NOMO-1 treated with DMSO at 0.1 percent for 48 hours (cell line): Measurements from ENCODE around the gene COL2A1.

Source experiments
- DNase-seq: peaks from one replicate; lab custom pipeline; 2025; ENCODE audit not compliant: unreplicated experiment; lab: John Stamatoyannopoulos, UW

COL2A1 gene

DNA sequence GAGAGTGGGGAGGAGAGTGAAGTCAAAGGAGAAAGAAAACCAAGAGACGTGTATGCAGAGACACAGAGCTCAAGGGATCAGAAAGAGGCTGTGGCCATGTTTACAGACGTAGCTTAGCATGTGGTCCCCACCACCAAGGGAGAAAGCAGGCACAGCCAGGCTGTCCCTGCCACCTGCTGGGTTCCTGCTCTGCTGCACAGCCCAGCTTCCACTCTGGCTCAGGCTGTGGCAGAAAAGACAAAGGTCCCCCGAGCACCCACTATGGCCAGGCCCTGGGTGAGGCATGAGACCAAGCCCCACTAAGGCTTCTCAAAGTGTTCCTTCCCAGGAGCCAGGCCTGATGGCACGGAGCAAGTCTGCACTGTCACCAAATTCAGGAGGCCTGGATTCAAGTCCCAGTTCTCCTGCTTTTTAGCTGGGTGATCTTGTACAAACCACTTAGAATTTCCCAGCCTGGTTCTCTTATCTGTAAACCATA, 25.9 kb upstream of the COL2A1 start:
- no peak for DNase-seq

GRCh38 chr12:48029491-48030172, 25.4 kb upstream of the COL2A1 start:
- peak; percentile 79 for DNase-seq

DNA sequence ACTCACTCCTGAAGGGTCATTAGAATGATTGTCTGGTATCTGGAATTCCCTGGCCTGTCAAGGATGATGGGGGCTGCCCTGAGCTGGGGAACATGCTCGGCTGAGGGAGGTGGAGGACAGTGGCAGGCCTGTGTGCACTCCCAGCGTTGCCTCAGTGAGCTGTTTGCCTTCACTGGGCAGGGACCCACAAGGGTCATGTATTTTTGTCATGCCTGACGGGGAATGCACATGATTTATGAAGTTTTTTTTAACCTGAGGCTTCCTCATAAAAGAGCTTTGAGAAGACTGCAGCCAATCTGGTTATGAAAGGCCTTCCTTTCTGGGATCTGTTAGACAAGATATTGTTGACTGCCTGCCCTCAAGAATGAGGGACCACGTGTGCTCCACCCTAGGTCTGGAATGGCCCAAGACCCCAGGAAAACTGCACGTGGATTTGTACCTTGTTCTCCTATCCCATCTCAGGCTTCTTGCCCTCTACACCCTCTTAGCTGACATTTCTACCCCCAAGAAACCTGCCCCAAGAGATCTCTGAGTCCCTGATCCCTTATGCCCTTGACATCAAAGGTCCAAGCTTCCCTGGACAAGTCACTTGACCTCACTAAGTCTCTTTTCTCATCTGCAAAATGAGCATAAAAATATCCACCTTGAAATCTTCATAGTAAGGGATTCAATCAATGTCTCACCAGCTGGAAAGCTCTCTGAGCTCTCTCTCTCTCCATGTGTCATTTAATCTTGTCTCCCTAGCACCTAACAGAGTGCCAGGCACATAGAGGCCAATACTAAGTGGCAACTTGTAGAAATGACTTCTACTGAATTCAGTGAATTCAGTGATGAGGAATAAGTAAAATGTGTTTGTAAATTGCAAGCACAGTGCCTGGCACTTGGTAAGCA, 24.5 kb upstream of the COL2A1 start:
- peak; percentile 14 for DNase-seq

GRCh38 chr12:48027183-48028002, 23.1 kb upstream of the COL2A1 start:
- DNase-seq = no peak

- no peak for DNase-seq
Measured at GRCh38 chr12:48026060-48026827, 22.0 kb upstream of the COL2A1 start.

DNA sequence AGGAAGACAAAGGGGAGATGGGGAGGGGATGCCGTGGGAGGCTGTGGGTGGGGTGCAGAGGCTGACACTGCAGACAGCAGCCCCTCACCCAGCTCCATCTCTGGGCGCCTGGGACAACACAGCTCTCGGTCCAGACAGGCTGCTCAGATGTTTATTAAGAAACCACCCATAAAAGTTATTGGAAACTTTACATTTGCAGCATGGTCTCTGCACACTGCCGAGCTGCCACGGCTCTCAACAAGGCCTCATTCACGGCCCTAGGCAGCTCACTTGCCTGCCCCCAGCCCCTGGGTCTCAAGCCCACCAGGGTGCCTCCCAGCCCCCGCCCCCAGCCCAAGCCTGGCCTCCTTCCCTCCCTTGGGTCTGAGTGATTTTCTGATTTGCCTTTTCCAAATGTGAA, 21.0 kb upstream of the COL2A1 start:
- no peak for DNase-seq

DNA sequence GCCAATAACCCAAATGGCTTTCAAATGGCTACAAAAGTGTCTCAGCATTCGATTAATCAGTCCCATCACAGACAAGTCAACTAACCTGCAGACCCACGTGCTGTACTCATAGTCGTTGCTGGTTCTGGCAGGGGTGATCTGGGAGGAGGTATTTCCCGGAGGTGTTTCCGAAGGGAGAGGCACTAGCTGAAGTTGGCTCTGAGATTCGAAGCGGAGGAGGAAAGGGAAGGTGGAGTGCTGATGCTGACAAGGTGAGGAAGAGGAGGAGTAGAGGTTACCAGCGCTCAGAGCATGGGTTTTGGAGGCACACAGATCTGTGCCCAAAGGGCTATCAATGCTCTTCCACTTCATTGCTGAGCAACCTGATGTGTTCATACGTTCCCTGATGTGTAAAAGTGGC, 20.5 kb upstream of the COL2A1 start:
- DNase-seq = no peak

GRCh38 chr12:48023386-48023785, 19.1 kb upstream of the COL2A1 start:
- no peak for DNase-seq

DNA sequence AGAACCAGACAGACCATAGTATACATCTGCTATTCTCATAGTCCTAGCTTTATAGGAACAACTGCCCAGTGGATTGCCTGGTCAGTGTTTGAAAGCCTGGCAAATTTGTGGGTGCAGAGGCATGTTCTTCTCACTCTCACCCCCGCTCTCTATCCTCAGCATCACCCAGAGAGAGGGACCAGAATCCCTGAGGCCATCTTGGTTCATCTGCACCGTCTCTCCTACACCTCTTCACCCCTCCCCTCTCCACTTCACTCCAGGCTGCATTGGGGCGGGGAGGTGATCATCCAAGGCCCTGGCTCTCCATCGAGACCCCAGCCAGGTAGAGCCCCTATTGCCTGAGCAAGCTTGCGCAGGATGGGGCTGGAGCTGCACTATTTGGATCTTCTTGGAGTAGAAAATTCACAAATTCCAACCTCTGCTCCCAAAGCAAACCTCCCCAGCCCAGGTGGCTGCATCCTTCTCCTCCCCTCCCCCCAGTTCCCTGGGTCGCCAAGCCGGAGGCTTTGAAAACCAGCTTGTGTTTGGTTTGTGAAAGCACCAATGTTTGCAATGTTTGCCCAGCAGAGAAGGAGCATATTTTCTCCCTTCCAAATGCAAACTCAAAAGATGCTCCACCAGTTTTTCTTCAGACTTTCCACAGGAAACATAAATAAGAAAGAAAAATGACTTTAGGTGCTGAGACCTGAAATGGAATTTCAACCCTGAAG, 18.6 kb upstream of the COL2A1 start:
- DNase-seq = no peak

- no peak for DNase-seq
Measured at GRCh38 chr12:48022180-48022521, 17.9 kb upstream of the COL2A1 start.

GRCh38 chr12:48021485-48022179, 17.4 kb upstream of the COL2A1 start:
- no peak for DNase-seq

GRCh38 chr12:48019639-48020265, 15.5 kb upstream of the COL2A1 start:
- no peak for DNase-seq

DNA sequence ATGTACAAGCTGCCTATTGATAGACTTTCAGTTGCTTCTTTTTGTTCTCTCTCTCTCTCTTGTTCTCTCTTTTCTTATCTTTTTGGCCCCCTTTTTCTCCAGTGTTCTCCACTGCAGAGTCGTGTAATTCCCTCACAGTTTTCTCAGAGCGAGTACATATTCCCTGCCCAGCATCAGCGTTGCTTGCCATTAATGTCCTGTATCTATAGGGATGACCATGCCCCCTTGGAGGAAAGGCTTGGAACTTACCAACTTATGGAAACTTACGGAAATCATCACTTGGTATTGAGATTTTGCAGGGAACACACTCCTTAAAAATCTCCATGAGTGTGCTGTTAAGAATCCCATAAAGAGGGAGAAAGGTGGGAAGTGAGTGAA, 14.3 kb upstream of the COL2A1 start:
- DNase-seq = no peak

GRCh38 chr12:48017921-48018617, 13.8 kb upstream of the COL2A1 start:
- DNase-seq = no peak

GRCh38 chr12:48017496-48017895, 13.2 kb upstream of the COL2A1 start:
- no peak for DNase-seq

DNA sequence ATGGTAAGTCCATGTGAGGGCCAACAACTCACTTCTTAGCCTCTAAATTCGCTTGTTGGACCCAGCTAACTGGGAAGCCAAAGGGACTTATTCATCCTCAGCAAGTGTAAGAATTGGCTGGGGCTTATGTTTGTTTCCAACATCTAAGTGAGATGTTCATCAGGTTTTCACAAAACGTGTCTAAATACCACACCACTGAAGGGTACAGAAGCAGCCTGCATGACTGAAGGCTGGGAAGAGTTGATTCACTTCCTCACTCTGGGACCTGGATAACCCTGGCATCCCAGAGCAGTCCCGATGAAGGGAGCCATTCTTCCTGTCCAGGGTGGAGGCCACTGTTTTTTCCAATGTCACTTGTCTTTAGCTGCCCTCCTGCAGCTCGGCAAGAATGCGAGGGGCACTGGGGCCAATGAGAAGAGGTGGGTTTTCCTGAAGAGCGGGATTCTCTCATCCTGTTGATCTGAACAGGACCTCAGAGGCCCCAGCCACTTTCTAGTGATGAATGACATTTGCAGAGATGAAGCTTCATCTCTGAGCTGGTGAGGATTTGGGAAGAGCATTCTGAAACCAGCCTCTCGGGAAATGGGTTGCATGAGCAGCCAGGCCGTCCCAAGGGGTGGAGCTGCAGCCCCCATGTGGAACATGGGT, 12.2 kb upstream of the COL2A1 start:
- DNase-seq = no peak

DNA sequence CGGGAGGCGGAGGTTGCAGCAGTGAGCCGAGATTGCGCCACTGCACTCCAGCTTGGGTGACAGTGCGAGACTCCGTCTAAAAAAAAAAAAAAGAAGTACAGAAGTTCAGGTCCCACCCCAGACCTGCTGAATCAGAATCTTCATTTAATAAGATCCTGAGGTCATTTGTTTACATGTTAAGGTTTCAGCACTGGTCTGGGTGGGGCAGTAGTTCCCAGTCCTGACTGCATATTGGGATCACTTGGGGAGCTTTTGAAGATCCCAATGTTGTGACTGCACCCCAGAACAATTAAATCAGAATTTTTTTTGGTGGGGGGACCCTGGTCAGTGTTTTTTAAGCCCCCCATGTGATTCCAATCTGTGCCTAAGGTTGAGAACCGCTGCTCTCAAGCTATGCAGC, 11.7 kb upstream of the COL2A1 start:
- DNase-seq = no peak

DNA sequence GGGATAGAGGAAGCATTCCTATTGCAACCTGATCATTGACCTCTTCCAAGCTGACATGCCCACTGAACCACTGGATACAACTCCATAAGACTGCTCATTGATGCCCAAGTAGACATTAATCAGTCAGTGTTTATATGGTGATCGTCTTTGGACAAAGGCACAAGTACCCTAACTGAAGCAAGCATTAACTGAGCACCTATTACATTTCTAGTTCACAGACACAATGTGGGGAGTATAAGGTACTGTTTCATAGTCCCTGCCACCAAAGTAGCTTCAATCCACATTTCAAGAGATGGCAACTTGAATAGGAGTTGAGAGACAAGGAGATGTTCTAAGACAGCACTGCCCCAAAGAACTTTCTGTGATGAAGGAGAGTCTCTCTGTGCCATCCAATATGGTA, 10.9 kb upstream of the COL2A1 start:
- DNase-seq = no peak
